ENCODE results near the gene KREMEN1. TPM values are rescaled to one million over a fixed set of nuclear protein-coding genes. Genes with fewer than 3 reads are reported as not detected.

KREMEN1 gene
- total and polyA plus RNA-seq, 9 of the 15 experiments (the other 6 are each of a cell fraction or from before 2014, with no cell fraction given): 0.69 to 11.5 (median 4.3) TPM

- TF ChIP-seq FOXK1 (CRISPR knock-in tag; IDR thresholded peaks at IDR 0.05; ENCODE audit: borderline replicate concordance) (no peak), ZNF24 (IDR thresholded peaks at IDR 0.05) (peak; percentile 35; the same call in 1 of the 2 replicates), ARID3B (CRISPR knock-in tag; IDR thresholded peaks at IDR 0.05; ENCODE audit: borderline replicate concordance) (no peak), IRF9 (tag; IDR thresholded peaks at IDR 0.05) (no peak), JUND (IDR thresholded peaks at IDR 0.05; ENCODE audit: borderline replicate concordance, low read depth, low read length) (peak; percentile 56), JUND (tag; IDR thresholded peaks at IDR 0.05; ENCODE audit: borderline replicate concordance, low read depth, low read length) (peak; percentile 53; the same call in 1 of the 3 replicates), MGA (IDR thresholded peaks at IDR 0.05) (peak; percentile 65; the same call in 1 of the 2 replicates), EP400 (IDR thresholded peaks at IDR 0.05) (peak; percentile 57), SNRNP70 (optimal IDR thresholded peaks at IDR 0.05; ENCODE audit: low read depth, low read length) (no peak), SP2 (IDR thresholded peaks at IDR 0.05; ENCODE audit: extremely low read depth, low read depth, low read length, poor library complexity, severe bottlenecking) (no peak), ZNF239 (CRISPR knock-in tag; IDR thresholded peaks at IDR 0.05) (peak; percentile 66), SMARCA5 (IDR thresholded peaks at IDR 0.05) (0 out of 2 replicates have a peak, but pooled peaks have one; percentile 48)
Observed at GRCh38 chr22:29195118-29195963, 122.5 kb downstream of the KREMEN1 start (continued).
